DMS153 (cell line): ENCODE measurements around the gene FHIP1B.

ENCODE experiments used
- DNase-seq: peaks from one replicate; lab custom pipeline; 2025; lab: John Stamatoyannopoulos, UW

Gene FHIP1B

DNA sequence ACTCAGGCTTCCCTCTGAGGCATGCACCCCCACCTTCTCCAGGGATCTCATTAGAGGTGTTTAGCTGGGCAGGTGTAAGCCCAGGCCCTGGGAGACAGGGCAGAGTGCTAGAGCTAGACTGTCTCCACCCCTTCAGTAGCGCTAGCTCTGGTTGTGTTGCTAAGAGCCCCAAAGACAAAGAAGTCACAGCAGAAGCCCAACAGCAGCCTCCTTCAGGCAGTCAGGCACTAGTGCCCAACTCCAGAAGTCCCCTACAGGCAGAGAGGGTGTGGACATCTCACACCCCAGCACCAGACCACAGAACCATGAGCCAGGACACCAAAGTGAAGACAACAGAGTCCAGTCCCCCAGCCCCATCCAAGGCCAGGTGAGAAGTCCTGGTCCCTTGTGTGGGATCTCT lies 4.5 kb upstream of the FHIP1B start, which contains the start of gene CNGA4:
Gene CNGA4, plus strand, starts transcription at position 188 of the 400 bp plus-strand sequence. Its CDS starts 118 bp downstream, at position 306.
- DNase-seq: peak; percentile 44

DNA sequence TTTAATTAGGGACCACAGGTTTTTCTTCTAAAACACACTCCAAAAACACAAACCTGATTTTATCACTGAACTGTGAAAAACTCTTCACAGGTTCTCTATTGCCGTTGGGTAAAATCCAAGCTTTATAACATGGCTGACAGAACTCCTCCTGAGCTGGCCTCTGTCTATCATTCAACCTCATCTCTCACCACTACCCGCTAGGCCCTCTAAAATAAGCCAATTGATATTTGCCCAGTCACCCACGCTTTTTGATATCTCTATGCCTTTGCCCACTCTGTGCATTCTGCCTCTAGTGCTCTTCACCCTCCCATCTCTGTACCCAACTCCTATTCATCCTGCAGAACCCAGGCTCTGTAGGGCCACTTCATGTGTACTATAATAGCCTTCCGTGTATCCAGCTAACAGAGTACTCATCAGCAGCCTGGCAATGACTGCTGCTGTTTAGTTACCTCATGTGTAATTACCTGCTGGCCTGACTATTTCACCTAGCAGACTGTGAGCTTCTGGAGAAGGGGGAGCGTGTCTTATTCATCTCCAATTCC lies 3.4 kb upstream of the FHIP1B start:
- DNase-seq: no peak

- no peak for DNase-seq
Measured at GRCh38 chr11:6237266-6237665, 2.8 kb upstream of the FHIP1B start.

DNA sequence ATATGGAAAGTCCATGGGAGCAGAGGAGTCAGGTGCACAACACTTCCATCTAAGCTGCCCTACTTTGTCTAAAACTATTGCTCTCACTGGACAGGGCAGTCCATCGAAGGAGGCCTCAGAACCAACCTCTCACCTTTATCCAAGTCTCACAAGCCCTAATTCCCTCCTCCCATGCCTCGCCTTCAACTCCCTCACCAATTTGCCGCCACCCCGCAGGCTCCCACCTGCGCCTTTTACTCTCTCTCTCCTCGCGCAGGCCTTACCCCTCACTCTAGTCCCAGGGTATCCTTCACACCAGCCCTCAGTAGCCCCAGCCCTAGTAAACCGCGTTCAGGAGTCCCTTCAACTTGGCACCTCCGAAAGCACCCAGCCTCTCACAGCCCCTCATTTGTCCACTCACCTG lies 451 bp downstream of the FHIP1B start:
- no peak for DNase-seq

DNA sequence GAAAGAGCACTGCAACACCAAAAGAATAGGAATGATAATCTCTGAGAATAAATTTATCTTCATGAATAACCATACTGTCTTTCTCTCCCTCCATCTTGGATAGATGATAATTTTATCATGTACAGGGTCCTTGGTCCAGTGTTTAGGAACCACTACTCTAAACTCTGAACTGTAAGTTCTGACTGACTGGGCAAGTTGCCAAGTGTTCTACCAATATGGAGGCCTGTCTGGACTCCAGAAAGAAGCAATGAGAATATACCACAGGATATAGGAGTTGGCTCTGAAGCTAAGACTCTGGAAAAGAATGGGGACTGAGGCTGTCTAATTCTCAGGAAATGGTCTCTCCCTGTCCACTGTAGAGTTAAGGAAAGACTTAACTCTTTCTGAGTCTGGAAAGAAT lies 1.5 kb downstream of the FHIP1B start:
- DNase-seq: no peak

- no peak for DNase-seq
Measured at GRCh38 chr11:6229911-6230310, 4.5 kb downstream of the FHIP1B start.

- DNase-seq: no peak
Measured at GRCh38 chr11:6228520-6228919, 5.9 kb downstream of the FHIP1B start.

GRCh38 chr11:6225896-6226295 lies 8.5 kb downstream of the FHIP1B start:
- no peak for DNase-seq

GRCh38 chr11:6225024-6225423 lies 9.4 kb downstream of the FHIP1B start:
- DNase-seq: no peak

GRCh38 chr11:6224421-6224820 lies 10.0 kb downstream of the FHIP1B start:
- DNase-seq: no peak

DNA sequence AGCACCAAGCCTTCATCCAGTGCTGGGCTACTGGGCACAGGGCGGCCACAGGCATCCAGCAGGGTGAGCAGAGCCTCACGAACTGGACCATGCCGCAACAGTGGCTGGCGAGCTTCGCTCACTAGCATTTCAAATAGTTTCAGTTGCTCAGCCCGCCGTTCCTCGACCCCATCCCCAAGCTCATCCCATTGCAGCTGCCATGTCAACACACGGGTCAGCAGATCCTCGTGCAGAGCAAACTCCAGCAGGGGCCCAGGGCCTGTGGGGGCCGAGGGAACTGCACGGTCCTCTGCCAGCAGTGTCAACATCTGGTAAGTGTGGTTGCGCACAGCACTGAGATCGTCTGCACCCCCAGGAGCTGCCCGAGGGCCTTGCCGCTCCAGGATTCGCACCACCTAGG lies 10.6 kb downstream of the FHIP1B start:
- DNase-seq: no peak

DNA sequence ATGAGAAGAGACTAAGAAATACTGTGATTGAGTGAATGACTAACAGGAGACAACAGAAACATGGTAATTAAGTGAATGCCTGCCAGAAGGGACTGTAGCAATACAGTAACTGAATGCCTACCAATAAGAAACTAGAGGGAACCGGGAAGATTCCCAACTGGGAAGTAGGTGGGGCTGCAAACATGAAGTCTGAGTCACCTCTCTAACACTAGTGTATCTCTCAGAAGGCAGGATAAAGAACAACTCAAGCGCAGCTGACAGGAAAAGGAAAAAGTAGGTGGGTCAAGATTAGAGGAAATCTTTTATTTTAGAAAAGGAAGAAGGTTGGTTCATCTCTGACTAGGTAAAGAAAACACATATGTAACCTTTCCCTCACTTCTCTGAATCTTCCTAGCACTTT lies 15.1 kb downstream of the FHIP1B start:
- DNase-seq: no peak

DNA sequence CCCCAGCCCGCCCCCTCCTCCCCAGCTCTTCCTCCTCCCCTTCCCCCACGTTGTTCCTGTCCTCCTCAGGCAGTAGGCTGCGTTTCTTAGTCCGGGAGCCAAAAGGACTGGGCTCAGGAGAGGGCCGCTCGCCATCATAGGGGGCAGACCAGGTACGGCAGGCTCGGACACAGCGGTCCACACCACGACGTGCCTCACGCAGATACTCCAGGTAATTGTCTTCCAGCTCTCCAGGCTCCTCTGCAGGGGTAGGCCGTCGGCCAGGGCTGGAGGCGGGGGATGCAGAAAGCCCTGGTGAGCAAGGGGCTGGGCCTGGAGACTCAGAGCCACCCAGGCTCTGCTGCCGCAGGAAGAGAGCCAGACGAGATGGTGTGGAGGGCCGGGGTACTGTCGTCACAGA lies 16.7 kb downstream of the FHIP1B start:
- DNase-seq: no peak

DNA sequence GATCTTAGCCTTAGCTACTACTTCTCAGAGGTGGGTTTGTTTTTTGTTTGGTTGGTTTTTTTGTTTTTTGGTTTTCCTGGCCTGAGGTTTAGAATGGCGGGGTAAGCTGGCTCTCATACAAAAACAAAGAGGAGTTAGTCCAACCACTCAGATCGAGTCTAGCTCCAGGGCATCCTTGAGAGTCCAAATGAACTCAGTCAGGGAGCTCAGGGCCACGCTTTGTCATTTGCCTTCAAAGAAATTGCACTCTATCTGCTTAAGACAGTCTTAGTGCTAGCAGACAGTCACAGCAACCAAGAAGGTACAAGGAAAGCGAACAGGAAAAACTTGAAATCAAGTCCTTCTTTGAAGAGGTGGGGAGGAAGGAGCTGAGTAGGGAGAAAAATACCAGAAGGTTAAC lies 17.9 kb downstream of the FHIP1B start:
- no peak for DNase-seq

DNA sequence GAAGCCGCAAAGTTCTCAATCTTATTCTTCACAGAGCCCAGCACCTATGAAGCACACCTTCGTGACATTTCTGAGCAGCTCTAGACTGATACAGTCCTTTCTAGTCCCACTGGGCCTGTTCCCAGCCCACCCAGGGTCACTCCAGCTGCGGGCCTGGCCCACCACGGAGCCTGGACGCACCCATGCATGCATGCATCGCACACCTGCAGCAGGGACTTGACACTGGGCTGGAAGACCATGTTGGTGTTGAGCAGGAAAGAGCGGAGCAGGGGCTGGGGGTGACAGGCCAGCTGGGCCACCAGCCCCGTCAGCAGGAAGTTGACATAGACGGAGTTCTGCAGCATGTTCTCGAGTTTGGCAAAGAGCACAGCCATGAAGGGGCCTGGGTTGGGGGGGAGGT lies 19.9 kb downstream of the FHIP1B start:
- DNase-seq: no peak

GRCh38 chr11:6210274-6210955 lies 24.0 kb downstream of the FHIP1B start:
- no peak for DNase-seq

- DNase-seq: no peak
Measured at GRCh38 chr11:6209801-6210200, 24.6 kb downstream of the FHIP1B start.

GRCh38 chr11:6206456-6207180 lies 27.8 kb downstream of the FHIP1B start:
- no peak for DNase-seq

DNA sequence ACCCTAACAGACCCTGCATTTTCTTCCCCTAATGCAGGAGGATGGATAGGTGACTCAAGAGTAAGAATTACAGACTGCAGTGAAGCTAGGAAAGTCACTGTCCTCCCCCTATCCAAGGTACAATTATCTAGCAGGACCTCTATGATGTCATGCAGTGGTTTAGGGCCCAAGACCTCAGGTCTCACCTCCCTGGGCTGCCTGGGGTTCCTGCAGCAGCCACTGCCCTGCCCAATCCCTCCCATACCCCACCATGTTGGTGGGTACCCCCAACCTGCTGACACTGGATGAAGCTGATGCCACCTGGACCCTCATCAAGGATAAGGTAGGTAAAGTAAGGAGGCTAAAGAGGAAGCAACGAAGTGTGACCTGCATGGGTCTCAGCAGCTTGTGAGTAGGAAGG lies 29.1 kb downstream of the FHIP1B start, which contains the start of gene C11orf42:
Gene C11orf42, plus strand, starts transcription at position 192 of the 400 bp plus-strand sequence. Its CDS starts 59 bp downstream, at position 251.
- DNase-seq: no peak

DNA sequence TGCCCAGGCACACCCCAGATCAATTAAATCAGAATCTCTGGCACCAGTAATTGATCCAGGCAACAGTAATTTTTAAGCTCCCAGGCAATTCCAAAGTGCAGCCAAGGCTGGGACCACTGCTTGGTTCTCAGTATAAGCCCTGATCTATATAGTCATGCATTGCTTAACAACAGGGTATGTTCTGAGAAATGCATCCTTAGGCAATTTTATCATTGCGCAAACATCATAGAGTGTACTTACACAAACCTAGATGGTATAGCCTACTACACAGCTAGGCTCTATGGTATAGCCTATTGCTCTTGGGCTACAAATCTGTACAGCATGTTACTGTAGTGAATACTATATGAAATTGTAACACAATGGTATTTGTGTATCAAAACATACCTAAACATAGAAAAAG lies 29.7 kb downstream of the FHIP1B start:
- DNase-seq: no peak

- no peak for DNase-seq
Measured at GRCh38 chr11:6203327-6203726, 31.1 kb downstream of the FHIP1B start.

DNA sequence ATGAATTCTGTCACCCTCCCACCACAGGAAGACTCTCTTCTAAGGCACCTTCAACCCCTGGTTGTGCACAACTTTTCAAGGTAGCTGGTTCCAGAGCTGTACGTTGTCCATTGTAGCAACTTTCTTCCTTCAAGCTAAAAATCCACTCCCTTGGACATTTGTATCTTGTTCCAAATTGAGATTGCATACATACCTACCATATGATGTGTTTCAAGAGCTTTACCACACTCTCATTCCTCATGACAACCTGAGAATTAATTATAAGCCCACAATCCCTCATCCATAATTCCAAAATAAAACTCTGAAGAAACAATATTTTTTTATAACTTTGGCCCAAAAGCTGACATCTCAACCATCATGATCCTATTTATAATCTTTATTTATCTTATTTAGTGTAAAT lies 32.4 kb downstream of the FHIP1B start:
- no peak for DNase-seq

GRCh38 chr11:6201481-6201880 lies 33.0 kb downstream of the FHIP1B start:
- no peak for DNase-seq
